Activated CD8-positive, alpha-beta memory T cell treated with anti-CD3 and anti-CD28 coated beads for 1 hour (primary cell): ENCODE data around the gene LZTS2.
A peak's percentile ranks its signal among the peaks of the same experiment; 100 is the strongest.

Experiments
- DNase-seq, 2 donors: peaks; one replicate each; pipeline ENCODE4 v3.0.0-alpha.2; 2020; ENCODE audit warnings: low read depth in 1 of 2; ENCODE audit errors: extremely low read depth in 1 of 2

The LZTS2 gene

DNA sequence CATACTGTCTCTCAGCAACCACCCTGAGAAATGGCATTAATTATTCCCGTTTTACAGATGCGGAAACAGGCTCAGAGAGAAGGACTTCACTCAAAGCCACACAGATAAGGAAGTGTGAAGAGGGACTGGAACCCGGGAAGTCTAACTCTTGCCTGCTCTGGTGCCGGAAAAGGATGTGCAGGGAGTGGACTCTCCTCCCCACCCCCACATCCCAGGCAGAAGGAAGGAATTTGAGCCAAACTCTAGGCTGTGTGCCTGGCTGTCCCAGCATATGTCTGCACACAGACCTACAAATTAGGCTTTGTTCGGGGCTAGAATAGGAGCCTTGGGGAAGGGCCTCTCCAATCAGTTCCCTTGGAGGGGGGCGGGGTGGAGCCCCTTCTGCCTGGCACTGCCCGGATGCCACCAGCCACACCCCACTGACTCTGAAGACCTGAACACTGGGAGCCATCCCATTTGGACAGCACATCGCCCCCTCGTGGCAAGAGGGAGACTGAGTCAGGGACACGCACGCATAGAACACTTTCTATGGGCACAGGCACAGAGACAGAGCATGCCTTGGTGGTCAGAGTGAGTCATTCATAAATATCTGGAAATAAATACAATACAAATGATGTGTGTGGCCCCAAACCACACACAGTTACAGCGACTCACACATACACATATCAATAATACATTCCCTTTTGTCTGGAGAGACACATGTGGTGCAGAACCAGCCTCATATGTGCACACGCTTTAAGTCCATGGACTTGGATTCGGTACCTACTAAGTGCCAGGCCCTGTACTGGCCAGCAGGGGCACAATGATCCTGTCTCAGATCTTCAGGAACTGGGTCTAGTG, 13.1 kb downstream of the LZTS2 start:
- peak in 1 of 2 donors; percentile 60 for DNase-seq

GRCh38 chr10:101013365-101013825, 13.8 kb downstream of the LZTS2 start:
- DNase-seq = no peak

DNA sequence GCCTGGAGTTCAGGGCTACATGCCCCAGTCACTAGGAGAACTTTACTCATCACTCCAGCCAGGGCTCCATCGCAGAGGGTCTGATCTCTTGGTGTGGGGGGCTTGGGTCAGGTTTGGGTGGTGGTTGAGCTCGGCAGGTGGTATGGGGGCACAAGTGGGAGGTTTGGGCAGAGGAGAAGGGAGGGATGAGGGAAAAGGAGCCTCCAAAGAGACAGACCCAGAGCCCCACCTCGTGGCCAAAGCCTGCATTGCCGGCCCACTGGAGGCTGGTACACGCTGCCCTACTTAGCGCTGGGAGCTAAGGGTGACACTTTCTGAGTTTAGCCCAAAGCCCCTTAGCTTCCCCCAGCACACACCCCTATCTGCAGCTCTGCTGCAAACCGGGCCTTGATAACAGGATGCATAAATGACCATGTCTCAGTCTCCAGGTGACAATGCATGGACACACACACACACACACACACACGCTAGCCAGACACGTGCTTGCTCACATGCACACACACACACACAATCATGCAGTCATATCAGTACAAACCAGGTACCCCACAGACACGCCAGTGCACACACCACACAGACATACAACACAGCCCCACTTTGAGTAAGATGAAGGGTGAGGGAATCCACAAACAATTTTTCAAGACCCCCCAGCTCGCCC, 14.7 kb downstream of the LZTS2 start:
- peak in 1 of 2 donors; percentile 69 for DNase-seq

DNA sequence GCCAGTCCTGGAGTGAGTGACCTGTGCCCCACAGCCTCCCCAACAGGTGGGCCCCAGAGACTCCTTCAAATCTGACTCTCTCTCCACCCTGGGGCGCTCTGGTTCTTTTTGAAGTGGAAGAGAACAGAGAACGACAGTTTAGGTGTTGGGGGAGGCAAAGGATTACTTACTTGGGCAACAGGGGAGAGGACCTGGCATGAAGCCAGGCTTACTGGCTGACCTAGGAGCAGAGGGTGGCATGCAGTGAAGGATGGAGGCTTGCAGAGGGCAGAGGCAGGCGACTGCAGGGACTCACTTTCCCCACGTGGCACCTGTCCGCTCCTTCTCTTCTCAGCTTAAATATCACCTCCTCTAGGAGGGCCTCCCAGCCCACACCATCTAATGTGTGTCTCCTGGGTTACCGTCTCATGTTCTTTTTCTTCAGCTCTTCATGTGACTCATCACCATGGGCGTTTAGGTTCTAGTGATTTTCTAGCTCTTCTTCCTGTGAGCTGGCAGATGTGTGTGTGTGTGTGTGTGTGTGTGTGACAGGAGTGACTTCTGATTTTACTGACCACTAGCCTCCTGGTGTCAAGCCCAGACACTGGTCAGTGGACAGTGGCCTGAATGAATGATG, 15.5 kb downstream of the LZTS2 start:
- DNase-seq = no peak

- no peak for DNase-seq
These were observed 16.0 kb downstream of the LZTS2 start for GRCh38 chr10:101015582-101015973.

DNA sequence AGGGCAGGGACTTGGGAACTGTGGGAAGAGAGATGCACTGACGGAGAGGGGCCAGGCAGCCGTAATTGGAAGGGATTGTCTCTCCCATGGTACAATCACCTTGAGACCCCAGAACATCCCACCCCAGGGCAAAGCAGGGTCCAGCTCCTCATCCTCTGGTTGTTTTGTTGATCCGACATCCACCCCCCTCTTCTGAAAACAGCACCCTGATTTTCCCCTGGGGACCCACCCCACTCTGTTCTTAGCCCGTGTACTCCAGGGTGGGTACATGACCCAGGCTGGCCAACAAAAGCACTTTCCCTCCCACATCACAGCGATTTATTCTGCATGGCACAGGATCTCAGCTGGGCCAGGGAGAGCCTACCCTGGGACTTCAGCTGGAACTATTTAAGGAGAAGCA, 17.2 kb downstream of the LZTS2 start:
- DNase-seq = no peak

DNA sequence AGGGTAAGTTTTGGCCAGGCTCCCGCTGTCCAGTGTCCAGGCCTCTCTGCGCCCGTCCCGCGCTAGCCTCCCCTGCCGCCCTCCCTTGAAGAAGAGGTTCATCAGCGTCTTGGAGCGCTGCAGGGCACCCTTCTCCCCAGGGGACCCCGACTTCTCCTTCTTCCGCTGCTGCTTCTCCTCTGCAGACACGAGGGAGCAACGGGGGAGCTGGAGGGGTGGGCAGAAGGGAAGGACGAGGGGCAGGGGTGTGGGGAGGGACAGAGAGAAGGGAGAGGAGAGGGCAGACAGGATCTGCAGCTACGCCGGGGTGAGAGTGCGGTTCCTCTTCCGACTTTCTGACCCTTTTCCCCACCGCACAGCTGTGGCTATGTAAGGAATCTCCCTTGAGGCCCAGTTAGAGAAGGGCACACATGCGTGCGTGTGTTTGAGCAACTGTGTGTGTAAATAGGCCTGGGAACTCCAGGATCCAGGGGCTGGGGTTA, 18.6 kb downstream of the LZTS2 start:
- DNase-seq = no peak

GRCh38 chr10:101018600-101019439, 19.2 kb downstream of the LZTS2 start:
- DNase-seq = peak in 1 of 2 donors; percentile 65

DNA sequence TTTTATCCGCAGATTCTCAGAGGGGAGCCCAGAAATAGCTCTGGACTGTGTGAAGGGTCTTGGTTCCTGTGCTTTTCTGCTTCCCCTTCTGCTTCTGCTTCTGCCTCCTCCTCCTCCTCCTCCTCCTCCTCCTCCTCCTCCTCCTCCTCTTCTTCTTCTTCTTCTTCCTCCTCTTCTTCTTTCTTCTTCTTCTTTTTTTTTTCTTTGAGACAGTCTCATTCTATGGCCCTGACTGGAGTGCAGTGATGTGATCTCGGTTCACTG, 19.8 kb downstream of the LZTS2 start:
- no peak for DNase-seq

- DNase-seq = no peak
These were observed 20.9 kb downstream of the LZTS2 start for GRCh38 chr10:101020427-101021075.

DNA sequence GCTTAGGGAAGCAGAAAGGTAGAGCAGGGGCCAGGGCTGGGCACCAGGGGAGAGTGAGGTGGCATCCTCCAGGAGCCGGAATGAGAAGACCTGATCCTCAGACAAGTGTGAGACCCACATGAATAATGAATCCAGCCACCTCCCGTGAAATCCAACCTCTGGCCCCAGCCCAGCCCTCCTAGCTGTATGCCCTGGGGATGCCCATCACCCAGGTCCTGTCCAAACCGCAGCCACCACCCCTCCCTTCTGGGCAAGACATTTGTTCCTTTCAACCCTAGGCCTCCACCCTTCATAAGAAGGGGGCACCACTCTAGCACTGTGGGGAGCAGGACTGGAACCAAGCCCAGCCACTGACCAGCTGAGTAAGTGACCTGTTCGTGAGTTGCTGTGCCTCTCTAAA, 21.6 kb downstream of the LZTS2 start:
- DNase-seq = no peak

GRCh38 chr10:101021692-101022251, 22.2 kb downstream of the LZTS2 start:
- no peak for DNase-seq

GRCh38 chr10:101022967-101023705, 23.5 kb downstream of the LZTS2 start:
- DNase-seq = no peak

DNA sequence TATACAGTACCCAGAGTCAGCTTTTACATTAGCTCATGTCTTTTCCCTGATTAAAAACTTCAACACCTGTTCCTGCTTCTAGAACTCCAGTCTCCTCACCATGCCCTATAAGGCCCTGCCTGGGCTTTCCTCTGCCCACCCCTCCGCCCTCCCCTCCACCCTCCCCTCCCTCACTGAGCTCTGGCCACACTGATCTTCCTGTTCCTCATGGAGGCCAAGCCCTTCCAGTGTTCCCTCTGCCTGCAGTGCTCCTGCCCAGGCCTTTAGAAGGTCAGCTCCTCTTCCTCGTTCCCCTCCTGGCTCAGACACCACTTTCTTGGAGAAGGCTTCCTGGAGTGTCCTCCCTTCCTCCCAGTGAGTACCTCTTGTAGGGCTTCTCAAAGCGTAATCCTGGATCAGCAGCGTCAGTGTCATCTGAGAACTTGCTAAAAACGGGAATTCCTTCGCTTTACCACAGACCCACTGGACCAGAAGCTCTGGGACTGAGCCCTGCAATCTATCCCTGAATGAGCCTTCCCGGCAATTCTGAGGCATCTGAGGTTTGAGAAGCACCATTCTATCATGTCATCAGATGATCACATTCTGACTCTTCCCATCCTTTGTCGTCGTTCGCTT, 27.6 kb downstream of the LZTS2 start:
- no peak for DNase-seq

DNA sequence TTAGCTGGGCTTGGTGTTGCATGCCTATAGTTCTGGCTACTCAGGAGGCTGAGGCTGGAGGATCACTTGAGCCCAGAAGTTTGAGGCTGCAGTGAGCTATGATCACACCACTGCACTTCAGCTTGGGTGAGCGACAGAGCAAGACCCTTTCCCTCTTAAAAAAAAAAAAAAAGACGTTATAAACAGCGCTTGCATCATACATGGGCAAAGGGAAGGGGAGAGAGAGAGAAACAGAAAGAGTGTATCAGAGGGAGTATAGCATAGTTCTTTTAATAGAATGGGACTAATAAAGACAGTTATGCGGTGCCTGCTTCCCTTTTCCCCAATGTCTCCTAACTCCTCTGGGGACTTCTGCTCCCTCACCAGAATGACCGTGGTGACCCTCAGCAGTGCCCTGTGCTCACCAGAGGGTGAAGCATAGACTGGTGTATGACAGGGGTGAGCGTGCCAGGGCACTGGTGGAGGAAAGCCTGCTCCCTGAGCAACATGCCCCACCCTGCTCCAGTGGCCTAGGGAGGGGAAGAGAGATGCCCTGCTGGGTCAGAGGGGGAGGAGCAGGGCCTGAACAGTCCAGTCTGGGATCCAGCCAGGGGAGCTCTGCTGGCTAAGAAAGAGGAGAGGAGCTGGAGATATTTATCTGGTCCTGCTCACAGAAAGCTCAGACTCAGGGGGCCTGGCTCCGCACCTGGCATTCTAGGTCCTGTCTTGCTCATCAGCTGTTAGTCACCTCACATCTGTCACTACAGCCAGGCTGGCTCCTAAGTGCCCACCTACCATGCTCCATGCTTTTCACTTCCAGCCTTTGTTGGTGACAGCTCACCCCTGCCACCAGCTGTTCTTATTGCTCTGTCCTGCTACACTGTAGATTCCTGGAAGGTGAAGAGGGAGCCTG, 29.1 kb downstream of the LZTS2 start:
- no peak for DNase-seq

DNA sequence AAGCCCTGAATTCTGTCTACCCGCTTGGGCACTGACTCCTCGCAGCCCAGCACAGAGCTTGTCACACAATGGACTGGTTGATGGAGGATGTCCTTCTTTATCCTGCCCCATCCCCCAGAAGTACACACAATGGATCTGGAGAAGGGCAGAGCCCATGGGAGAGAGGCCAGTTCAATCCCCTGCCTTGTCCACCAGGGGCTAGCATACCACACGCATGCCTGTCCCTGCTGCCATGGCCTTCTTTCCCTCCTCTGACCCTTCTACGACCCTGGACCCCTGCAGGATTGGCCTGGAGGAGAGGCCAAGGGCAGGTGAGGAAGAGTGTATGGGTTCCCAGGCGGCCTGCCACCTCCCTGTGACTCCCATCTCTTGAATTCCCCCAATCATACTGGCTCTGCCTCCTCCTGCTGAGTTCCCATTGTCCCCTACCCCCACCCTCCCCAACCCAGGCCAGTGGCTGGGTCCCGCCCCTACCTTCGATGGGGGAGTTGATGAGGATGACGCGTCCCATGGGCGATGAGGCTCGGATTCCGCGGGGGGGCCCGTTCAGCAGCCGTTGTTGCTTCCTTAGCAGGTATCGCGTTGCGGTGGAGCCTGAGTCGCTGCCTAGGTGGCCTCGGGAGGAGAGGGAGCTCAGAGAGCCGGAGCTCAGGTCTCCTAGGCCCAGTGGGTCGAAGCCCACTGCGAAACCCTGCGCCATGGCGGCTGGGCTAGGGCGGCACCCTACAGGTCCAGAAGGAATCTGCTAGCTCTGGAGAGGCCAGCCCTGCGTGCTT, 30.1 kb downstream of the LZTS2 start:
- no peak for DNase-seq

- no peak for DNase-seq
These were observed 31.0 kb downstream of the LZTS2 start for GRCh38 chr10:101030496-101031127.
